HCT116 (cell line): ENCODE data around the gene CDH13. TPM values are rescaled to one million over a fixed set of nuclear protein-coding genes. Genes with fewer than 3 reads are reported as not detected.

Source experiments
- ATAC-seq: fragments of 200-7000 bp; cut with Tn5 transposase; 2 replicates; pipeline ENCODE4 v1.9.1; 2020; ENCODE audit warnings: mild to moderate bottlenecking, moderate library complexity
- BruUV-seq: library from RNA; stranded (reverse); fragments of 400-500 nt; replicated peaks from 2 replicates; lab custom pipeline; 2021; lab: Mats Ljungman, UMichigan
- CTCF ChIA-PET: fragments of 300-600 bp; sonication (Branson Sonifier 250); formaldehyde crosslinking; loops from one replicate; lab custom pipeline; 2021; ENCODE audit warnings: antibody characterized with exemption; lab: Charles Lee
- POLR2A ChIA-PET: fragments of 300-600, 350-600 bp; sonication (Branson Sonifier 250); formaldehyde crosslinking; loops from one replicate; lab custom pipeline; 2021; ENCODE audit warnings: antibody characterized with exemption; lab: Charles Lee
- RAD21 ChIA-PET, 2 experiments: fragments of 300-600 bp; sonication (Branson Sonifier 250); formaldehyde crosslinking; loops; one replicate each; lab custom pipeline; 2023; ENCODE audit warnings: low total read pairs in 2 of 2; ENCODE audit not compliant: uncharacterized antibody in 2 of 2, unreplicated experiment in 2 of 2, low non-redundant PET in 1 of 2; lab: Charles Lee
- DNase-seq: peaks from one replicate; pipeline ENCODE4 v3.0.0-alpha.2; 2010; ENCODE audit warnings: low read depth, low spot score
- H2AFZ ChIP-seq: fragments of 200-600 bp; shearing (Covaris generic), sonication (generic); 2 replicates; pipeline ENCODE4 v1.6.1; 2017; ENCODE audit warnings: low read depth, mixed run types, mixed read lengths, antibody characterized with exemption, low read length; ENCODE audit not compliant: poor library complexity, severe bottlenecking
- H3K27ac ChIP-seq: 2 replicates; pipeline ENCODE4 v1.5.1; 2012; ENCODE audit warnings: low read depth, low read length
- H3K27me3 ChIP-seq: fragments of 200-600 bp; sonication (generic); 2 replicates; pipeline ENCODE4 v1.6.1; 2016; ENCODE audit warnings: mixed run types, low read length, mixed read lengths; ENCODE audit not compliant: insufficient read depth
- H3K36me3 ChIP-seq, 2 experiments: fragments of 200-500 bp in 1 of 2; fragments of 200-600 bp in 1 of 2; sonication (Bioruptor generic) in 1 of 2; sonication (generic) in 1 of 2; 2 replicates each; pipeline versions ENCODE4 v1.5.1 to v1.6.1; 2014 to 2016; ENCODE audit warnings: low read length in 2 of 2, inconsistent platforms in 1 of 2, mixed read lengths in 1 of 2, mixed run types in 1 of 2; ENCODE audit not compliant: insufficient read depth in 2 of 2, control insufficient read depth in 1 of 2
- H3K4me1 ChIP-seq, 2 experiments: fragments of 200-600 bp in 1 of 2; sonication (generic) in 1 of 2; 2 replicates each; pipeline versions ENCODE4 v1.5.1 to v1.6.1; 2012 to 2017; ENCODE audit warnings: low read length in 2 of 2, inconsistent platforms in 1 of 2, mild to moderate bottlenecking in 1 of 2, mixed read lengths in 1 of 2, mixed run types in 1 of 2, moderate library complexity in 1 of 2; ENCODE audit not compliant: insufficient read depth in 2 of 2, control insufficient read depth in 1 of 2
- H3K4me2 ChIP-seq: fragments of 200-600 bp; sonication (generic); 2 replicates; pipeline ENCODE4 v1.6.1; 2017; ENCODE audit warnings: mixed run types, low read length, mixed read lengths
- H3K4me3 ChIP-seq, 2 experiments: fragments of 200-600 bp in 1 of 2; sonication (generic) in 1 of 2; replicated peaks in 1 of 2; 2 replicates each; pipeline ENCODE4 v1.5.1; 2011 to 2016; ENCODE audit warnings: low read length in 2 of 2, control low read depth in 1 of 2, low read depth in 1 of 2, mild to moderate bottlenecking in 1 of 2, mixed read lengths in 1 of 2, mixed run types in 1 of 2
- H3K79me2 ChIP-seq: fragments of 200-600 bp; sonication (generic); 2 replicates; pipeline ENCODE4 v1.6.1; 2017; ENCODE audit warnings: mild to moderate bottlenecking, mixed run types, low read length, moderate library complexity, mixed read lengths; ENCODE audit not compliant: insufficient read depth
- H3K9ac ChIP-seq: fragments of 200-600 bp; sonication (generic); 2 replicates; pipeline ENCODE4 v1.6.1; 2016; ENCODE audit warnings: low read length, mixed read lengths
- H3K9me2 ChIP-seq: fragments of 200-600 bp; sonication (generic), shearing (Covaris generic); 2 replicates; pipeline ENCODE4 v1.6.1; 2017; ENCODE audit warnings: mixed run types, mild to moderate bottlenecking, moderate library complexity; ENCODE audit not compliant: insufficient read depth
- H3K9me3 ChIP-seq, 2 experiments: fragments of 200-500 bp in 1 of 2; fragments of 200-600 bp in 1 of 2; sonication (Bioruptor generic) in 1 of 2; sonication (generic) in 1 of 2; 2 replicates each; pipeline ENCODE4 v1.6.1; 2014 to 2017; ENCODE audit warnings: low read length in 2 of 2, mixed read lengths in 2 of 2, inconsistent platforms in 1 of 2, low read depth in 1 of 2, mild to moderate bottlenecking in 1 of 2, mixed run types in 1 of 2, moderate library complexity in 1 of 2; ENCODE audit not compliant: control insufficient read depth in 1 of 2, insufficient read depth in 1 of 2
- H4K20me1 ChIP-seq: fragments of 200-600 bp; sonication (generic), shearing (Covaris generic); 2 replicates; pipeline ENCODE4 v1.6.1; 2017; ENCODE audit warnings: mixed run types, mild to moderate bottlenecking, moderate library complexity; ENCODE audit not compliant: insufficient read depth
- CBX3 ChIP-seq: IDR thresholded peaks from 2 replicates; pipeline ENCODE4 v1.6.1; 2012; ENCODE audit warnings: low read depth
- EZH2 ChIP-seq: fragments of 200-600 bp; sonication (generic); IDR thresholded peaks from 2 replicates; pipeline ENCODE4 v1.6.1; 2017; ENCODE audit warnings: antibody characterized with exemption, mixed run types
- JUND ChIP-seq: IDR thresholded peaks from 2 replicates; pipeline ENCODE4 v1.6.1; 2012
- SP1 ChIP-seq: IDR thresholded peaks from 2 replicates; pipeline ENCODE4 v1.6.1; 2012; ENCODE audit warnings: low read depth
- SRF ChIP-seq: IDR thresholded peaks from 2 replicates; pipeline ENCODE4 v1.6.1; 2012; ENCODE audit warnings: low read depth
- ZFX ChIP-seq: fragments of 450-650 bp; IDR thresholded peaks from 2 replicates; pipeline ENCODE4 v1.6.1; 2017
- ZNF274 ChIP-seq: fragments of 200-500 bp; sonication (Bioruptor generic); IDR thresholded peaks from 2 replicates; pipeline ENCODE4 v1.6.1; 2014; ENCODE audit warnings: mild to moderate bottlenecking, low read depth, low read length, inconsistent platforms
- intact Hi-C: fragments of 100-400 bp; cut with micrococcal nuclease; formaldehyde crosslinking; loops from 2 replicates; pipeline ENCODE4 v1.10.0; 2022
- total RNA-seq: library from RNA; stranded (reverse); gene quantifications from one replicate; pipeline ENCODE4 v1.2.1, GENCODE V29; 2021; ENCODE audit not compliant: unreplicated experiment

Gene CDH13
- total RNA-seq, 1 experiment from 2014 or later: not detected

- ChIA-PET CTCF (interaction anchor here (1.0 kb wide), 1 partner anchor 33 kb away, joined by 3 read pairs; no protein-coding TSS in a partner anchor), RAD21 (no interaction called here), POLR2A (no interaction called here)
- Histone ChIP-seq H4K20me1 (no peaks in the 10 kb centered on the region), H3K27ac (no peak overlapping the region), H3K36me3 (no peaks in the 10 kb centered on the region), H3K27me3 (0 out of 2 replicates have a peak, but pooled peaks cover 3% of the 10 kb centered on the region), H3K4me1 (no peaks in the 10 kb centered on the region), H3K9me3 (peaks cover 0 to 4% of the 10 kb centered on the region in 2 experiments; a peak in 2 of 4 replicates), H3K4me3 (no peak overlapping the region), H3K79me2 (no peaks in the 10 kb centered on the region), H3K9ac (no peak overlapping the region), H3K9me2 (no peaks in the 10 kb centered on the region), H3K4me2 (no peak overlapping the region), H2AFZ (no peak overlapping the region)
- DNase-seq (no peak), ATAC-seq (no peak)
- intact Hi-C loops: no loop called here
- TF ChIP-seq ZNF274: no peak
- no peak for TF ChIP-seq SRF
- no peak for TF ChIP-seq EZH2
- no TSS peak for BruUV-seq
Measured at GRCh38 chr16:83312015-83312717, 685.4 kb downstream of the CDH13 start.

- Histone ChIP-seq H4K20me1 (no peaks in the 10 kb centered on the region), H3K9me2 (no peaks in the 10 kb centered on the region), H3K79me2 (no peaks in the 10 kb centered on the region), H3K4me2 (no peak overlapping the region), H3K9ac (no peak overlapping the region), H3K9me3 (peaks cover 0 to 4% of the 10 kb centered on the region in 2 experiments; a peak in 2 of 4 replicates), H3K4me1 (no peaks in the 10 kb centered on the region), H2AFZ (no peak overlapping the region), H3K4me3 (no peak overlapping the region), H3K27me3 (0 out of 2 replicates have a peak, but pooled peaks cover 3% of the 10 kb centered on the region), H3K36me3 (no peaks in the 10 kb centered on the region), H3K27ac (no peak overlapping the region)
- ChIA-PET RAD21 (no interaction called here), POLR2A (no interaction called here), CTCF (interaction anchor here (1.0 kb wide), 1 partner anchor 32 kb away, joined by 3 read pairs; no protein-coding TSS in a partner anchor)
- TF ChIP-seq SP1 (no peak), SRF (no peak), JUND (no peak), EZH2 (no peak), CBX3 (no peak), ZFX (no peak)
- intact Hi-C loops: no loop called here
- no peak for ATAC-seq
- BruUV-seq: no TSS peak
- DNase-seq: no peak
Measured at GRCh38 chr16:83312718-83313245, 686.0 kb downstream of the CDH13 start.
